GM19025 (cell line): ENCODE data around the gene OR2AG2.
A peak's percentile ranks its signal among the peaks of the same experiment; 100 is the strongest.
"Not testable (repeated sequence)": the region's sequence is repeated elsewhere in the genome, so short reads cannot be mapped to it uniquely, and the experiment has no call there.

Experiments
- ATAC-seq: cut with Tn5 transposase; IDR thresholded peaks from one replicate; pipeline ENCODE4 v1.9.1; 2021; ENCODE audit warnings: mild to moderate bottlenecking, low read depth, moderate library complexity; ENCODE audit not compliant: unreplicated experiment

The OR2AG2 gene

GRCh38 chr11:6771926-6772893, at the start of gene OR2AG2:
Gene OR2AG2 (minus strand): TSS chr11:6771976. CDS start chr11:6768957, 3,019 bp downstream.
- ATAC-seq: peak; percentile 61

GRCh38 chr11:6818967-6819366, 47.2 kb upstream of the OR2AG2 start:
- no peak for ATAC-seq

- ATAC-seq: no peak
Measured at GRCh38 chr11:6817694-6818093, 45.9 kb upstream of the OR2AG2 start.

- no peak for ATAC-seq
Measured at GRCh38 chr11:6813656-6814055, 41.9 kb upstream of the OR2AG2 start.

- ATAC-seq: peak; percentile 60
Measured at GRCh38 chr11:6812390-6813005, 40.7 kb upstream of the OR2AG2 start.

GRCh38 chr11:6801075-6801474, 29.3 kb upstream of the OR2AG2 start:
- ATAC-seq: not testable (repeated sequence)

- no peak for ATAC-seq
Measured at GRCh38 chr11:6799402-6799801, 27.6 kb upstream of the OR2AG2 start, which contains the start of gene OR6A2. Gene OR6A2 (minus strand): TSS chr11:6799689. CDS start chr11:6795708, 3,981 bp downstream.

- ATAC-seq: no peak
Measured at GRCh38 chr11:6794639-6795038, 22.9 kb upstream of the OR2AG2 start.

GRCh38 chr11:6790546-6790945, 18.8 kb upstream of the OR2AG2 start:
- no peak for ATAC-seq

- no peak for ATAC-seq
Measured at GRCh38 chr11:6782720-6783119, 10.9 kb upstream of the OR2AG2 start, which contains the start of gene OR2AG1. Gene OR2AG1 (plus strand): TSS chr11:6783020. CDS start chr11:6785038, 2,018 bp downstream.

- ATAC-seq: no peak
Measured at GRCh38 chr11:6780829-6781228, 9.1 kb upstream of the OR2AG2 start.

- ATAC-seq: no peak
Measured at GRCh38 chr11:6778518-6778917, 6.7 kb upstream of the OR2AG2 start.

GRCh38 chr11:6757373-6757967, 14.3 kb downstream of the OR2AG2 start:
- no peak for ATAC-seq

- ATAC-seq: no peak
Measured at GRCh38 chr11:6755953-6756347, 15.8 kb downstream of the OR2AG2 start.

GRCh38 chr11:6755303-6755952, 16.3 kb downstream of the OR2AG2 start:
- ATAC-seq: no peak

GRCh38 chr11:6747097-6747668, 24.6 kb downstream of the OR2AG2 start:
- ATAC-seq: no peak

- ATAC-seq: no peak
Measured at GRCh38 chr11:6746626-6747025, 25.1 kb downstream of the OR2AG2 start.

GRCh38 chr11:6746086-6746618, 25.6 kb downstream of the OR2AG2 start:
- ATAC-seq: peak; percentile 72

- ATAC-seq: peak; percentile 40
Measured at GRCh38 chr11:6745465-6746015, 26.2 kb downstream of the OR2AG2 start.

- no peak for ATAC-seq
Measured at GRCh38 chr11:6745018-6745417, 26.8 kb downstream of the OR2AG2 start.
